Coronary artery (tissue), 2 donors: ENCODE results near the gene PIP4K2C.
A peak's percentile ranks its signal among the peaks of the same experiment; 100 is the strongest.

Experiments
- DNase-seq: peaks from one replicate; pipeline ENCODE4 v3.0.0-alpha.2; 2017; ENCODE audit warnings: low spot score
- H3K27ac ChIP-seq, 2 donors: fragments of 200-600 bp; sonication (generic); one replicate each; pipeline ENCODE4 v1.5.1; 2016 to 2019
- H3K4me3 ChIP-seq: fragments of 200-600 bp; sonication (generic); 2 replicates; pipeline ENCODE4 v1.5.1; 2016; ENCODE audit warnings: mild to moderate bottlenecking, moderate library complexity
- TF ChIP-seq, protein P1 (sequence below): fragments of 200-600 bp; sonication (generic); IDR thresholded peaks from one replicate; pipeline ENCODE4 v1.5.1; 2019; ENCODE audit warnings: antibody characterized with exemption

The PIP4K2C gene

DNA sequence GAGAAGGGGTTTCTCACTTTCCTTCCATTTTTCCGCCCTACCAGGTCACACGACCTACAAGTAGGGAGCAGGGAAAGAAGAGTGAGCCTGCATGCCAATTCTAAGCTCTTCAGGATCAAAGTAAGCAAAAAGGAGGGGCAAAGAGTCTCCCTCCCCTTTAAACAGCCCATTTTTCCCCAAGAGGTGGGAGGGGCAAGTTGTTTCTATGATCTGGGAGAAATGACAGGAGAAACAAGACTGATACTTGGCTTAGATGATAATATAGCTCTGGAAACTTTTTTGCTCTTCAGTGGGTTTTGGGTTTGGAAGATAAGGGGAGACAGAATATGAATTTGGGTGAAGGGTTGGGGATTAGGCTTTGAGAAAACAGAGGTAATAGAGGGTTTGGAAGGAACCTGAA lies 15.4 kb downstream of the PIP4K2C start:
- no peak for DNase-seq
- no peak overlapping the region for H3K4me3 ChIP-seq
- TF ChIP-seq, protein P1, sequence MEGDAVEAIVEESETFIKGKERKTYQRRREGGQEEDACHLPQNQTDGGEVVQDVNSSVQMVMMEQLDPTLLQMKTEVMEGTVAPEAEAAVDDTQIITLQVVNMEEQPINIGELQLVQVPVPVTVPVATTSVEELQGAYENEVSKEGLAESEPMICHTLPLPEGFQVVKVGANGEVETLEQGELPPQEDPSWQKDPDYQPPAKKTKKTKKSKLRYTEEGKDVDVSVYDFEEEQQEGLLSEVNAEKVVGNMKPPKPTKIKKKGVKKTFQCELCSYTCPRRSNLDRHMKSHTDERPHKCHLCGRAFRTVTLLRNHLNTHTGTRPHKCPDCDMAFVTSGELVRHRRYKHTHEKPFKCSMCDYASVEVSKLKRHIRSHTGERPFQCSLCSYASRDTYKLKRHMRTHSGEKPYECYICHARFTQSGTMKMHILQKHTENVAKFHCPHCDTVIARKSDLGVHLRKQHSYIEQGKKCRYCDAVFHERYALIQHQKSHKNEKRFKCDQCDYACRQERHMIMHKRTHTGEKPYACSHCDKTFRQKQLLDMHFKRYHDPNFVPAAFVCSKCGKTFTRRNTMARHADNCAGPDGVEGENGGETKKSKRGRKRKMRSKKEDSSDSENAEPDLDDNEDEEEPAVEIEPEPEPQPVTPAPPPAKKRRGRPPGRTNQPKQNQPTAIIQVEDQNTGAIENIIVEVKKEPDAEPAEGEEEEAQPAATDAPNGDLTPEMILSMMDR, result no peak
- peak overlapping the region; percentile 99 to 100 for H3K27ac ChIP-seq

DNA sequence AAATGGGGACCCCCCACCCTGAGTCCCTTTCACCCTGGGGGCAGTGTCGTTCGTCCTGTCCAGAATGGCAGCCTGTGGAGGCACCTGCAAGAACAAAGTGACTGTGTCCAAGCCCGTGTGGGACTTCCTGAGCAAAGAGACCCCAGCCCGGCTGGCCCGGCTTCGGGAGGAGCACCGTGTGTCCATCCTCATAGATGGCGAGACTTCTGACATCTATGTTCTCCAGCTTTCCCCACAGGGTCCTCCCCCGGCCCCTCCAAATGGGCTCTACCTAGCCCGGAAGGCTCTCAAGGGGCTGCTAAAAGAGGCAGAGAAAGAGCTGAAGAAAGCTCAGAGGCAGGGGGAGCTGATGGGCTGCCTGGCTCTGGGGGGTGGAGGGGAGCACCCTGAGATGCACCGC lies 15.8 kb downstream of the PIP4K2C start:
- no peak overlapping the region for H3K4me3 ChIP-seq
- no peak for DNase-seq
- TF ChIP-seq, protein P1, result no peak
- no peak overlapping the region for H3K27ac ChIP-seq

DNA sequence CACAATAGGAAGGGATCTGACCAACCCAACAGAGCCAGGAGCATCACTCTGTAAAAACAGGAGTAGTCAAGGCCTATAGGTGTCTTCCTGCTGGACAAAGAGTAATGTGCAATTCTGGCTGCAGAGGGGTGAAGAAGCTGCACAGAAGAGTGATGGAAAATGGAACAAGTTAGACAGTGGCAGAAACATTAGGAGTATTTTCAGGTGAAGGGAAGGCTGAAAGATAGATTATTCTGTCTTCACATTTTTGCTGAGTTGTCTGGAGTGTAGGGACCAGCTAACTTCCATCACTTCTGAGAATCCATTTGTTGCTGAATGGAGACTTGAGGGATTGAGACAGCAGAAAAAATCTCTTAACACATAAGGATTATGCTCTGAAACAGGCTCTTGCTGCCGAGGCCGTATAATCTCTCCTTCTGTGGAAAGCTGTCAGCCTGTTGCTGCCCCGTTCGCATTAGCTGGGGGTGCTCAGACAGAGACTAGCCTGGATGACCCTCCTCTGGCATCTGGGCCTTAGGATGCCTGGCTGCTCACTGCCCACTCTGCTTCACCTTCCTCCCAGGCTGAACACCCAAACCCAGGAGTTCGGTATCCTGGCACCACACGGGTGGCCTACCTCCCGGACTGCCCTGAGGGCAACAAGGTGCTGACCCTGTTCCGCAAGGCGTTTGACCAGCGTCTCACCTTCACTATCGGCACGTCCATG lies 17.1 kb downstream of the PIP4K2C start:
- Histone ChIP-seq H3K4me3 (no peak overlapping the region), H3K27ac (peak overlapping the region in 1 of 2 donors; percentile 97)
- DNase-seq, result no peak
- TF ChIP-seq, protein P1, result no peak

DNA sequence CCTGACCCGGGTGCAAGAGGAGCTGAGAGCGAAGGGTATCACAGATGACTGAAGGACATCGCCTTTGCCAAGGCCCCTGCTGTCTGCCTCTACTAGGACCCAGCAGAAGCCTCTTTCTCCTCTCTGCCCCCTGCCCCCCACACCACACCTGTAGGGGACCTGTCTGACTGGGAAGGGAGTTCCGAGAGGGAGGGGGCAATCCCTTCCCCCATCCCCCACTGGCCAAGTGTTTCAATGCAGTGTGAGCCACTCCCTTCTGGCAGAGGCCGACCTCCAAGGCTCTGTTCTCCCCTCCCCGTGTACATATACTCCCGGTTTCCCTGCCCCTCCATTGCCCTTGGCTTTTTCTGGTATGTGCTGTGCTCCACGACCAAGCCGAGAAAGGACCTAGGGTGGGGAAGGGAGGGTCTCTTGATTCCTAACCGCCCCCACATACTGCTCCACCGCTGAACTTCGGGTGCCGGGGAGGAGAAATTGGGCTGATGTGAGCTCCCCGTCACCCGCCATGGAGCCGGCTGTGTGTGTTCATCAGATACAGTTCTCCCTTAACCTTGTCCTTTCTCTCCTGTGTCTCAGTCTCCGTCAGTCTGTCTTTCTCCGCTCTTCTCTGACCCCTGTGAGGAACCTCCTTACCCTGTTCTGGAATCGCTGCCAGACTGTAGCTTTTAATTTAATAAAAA lies 18.2 kb downstream of the PIP4K2C start:
- peak overlapping the region; percentile 86 for H3K4me3 ChIP-seq
- H3K27ac ChIP-seq, result peak overlapping the region; percentile 97 to 98
- peak; percentile 71 for DNase-seq
- TF ChIP-seq, protein P1, result no peak

DNA sequence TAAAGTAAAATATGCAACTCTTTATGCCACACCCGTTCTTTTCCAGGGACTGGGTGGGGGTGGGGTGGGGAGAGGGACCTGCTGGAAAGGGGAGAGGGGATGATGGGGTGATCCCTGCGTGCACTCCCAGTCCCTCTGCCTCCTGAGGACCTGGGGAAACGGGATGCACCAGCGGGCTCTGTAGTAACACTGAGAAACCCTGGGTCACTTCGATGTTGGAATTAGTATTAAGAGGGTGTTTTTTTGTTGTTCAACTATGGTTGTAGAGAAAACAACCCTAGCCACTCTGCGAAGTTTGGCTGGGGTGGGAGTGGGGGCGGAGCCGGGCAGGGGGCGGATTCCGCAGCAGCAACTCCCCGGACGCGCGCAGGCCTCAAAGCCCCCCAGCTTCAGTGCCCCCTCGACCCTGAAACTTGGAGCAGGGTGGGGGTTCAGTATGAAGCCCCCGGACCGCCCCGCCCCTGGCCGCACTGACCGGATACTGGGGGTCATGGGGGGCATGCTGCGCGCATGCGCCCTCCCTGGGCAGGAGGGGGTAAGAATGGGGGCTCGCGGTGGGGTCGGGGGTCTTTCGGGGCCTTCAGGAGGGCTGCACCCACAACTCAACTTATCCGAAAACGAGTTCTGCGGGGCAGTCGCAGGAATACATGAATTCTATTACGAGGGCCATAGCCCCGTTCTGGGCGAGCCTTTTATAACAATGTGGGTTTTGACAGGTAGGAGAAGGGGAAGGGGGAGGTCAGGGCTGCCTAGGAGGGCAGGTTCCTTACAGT lies 19.0 kb downstream of the PIP4K2C start:
- DNase-seq, result peak; percentile 75

DNA sequence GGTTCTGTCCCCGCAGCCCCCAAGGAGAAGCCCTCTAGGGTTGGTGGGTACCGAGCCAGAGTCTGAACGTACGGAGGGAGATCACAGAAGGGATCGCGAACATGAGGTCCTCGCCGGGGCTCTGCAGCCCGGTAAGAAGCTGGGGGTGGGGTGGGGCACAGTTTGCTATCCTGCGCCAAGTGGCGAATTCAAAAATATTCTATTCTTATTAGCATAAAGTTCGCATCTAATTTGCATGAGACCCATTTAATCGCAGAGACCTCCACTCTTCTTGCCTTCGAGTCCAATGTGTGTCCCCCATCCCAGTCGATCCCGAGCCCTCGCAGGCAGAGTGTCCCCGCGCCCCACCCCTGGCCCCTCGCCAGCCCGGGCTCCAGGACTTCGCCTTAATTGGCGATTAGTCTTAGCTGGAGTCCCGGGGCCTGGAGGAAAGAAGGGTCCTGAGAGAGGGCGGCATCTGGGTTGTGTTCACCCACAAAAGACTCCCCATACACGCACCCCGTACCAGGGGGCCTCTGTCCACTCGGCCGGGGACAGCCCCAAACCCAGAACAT lies 19.6 kb downstream of the PIP4K2C start:
- DNase-seq, result peak; percentile 85
- TF ChIP-seq, protein P1, result no peak
- Histone ChIP-seq H3K4me3 (peak overlapping the region; percentile 86), H3K27ac (peak overlapping the region; percentile 97 to 98)

More for the DNA sequence above, 19.0 kb downstream of the PIP4K2C start:
- TF ChIP-seq, protein P1, result no peak
- Histone ChIP-seq H3K4me3 (peak overlapping the region; percentile 86), H3K27ac (peak overlapping the region; percentile 97 to 98)
